ENCODE measurements around the gene ZBED4.

DNA sequence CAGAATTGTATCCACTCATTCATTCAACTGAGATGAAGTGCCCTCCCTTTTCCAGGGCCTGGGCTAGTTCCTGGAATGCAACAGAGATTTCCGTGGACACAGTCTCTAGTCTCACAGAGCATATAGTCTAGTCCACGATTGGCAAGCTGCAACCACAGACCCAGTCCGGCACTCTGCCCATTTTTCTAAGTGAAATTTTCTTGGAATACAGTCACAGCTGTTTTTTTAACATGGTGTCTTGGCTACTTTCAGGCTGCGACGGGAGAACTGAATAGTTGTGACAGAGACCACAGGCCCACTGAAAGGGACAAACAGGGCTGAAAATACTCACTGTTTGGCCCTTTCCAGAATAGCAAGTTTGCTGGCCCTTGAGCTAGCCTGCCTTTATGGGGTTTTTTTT lies 35.4 kb downstream of the ZBED4 start:
- TF ChIP-seq, protein P1, sequence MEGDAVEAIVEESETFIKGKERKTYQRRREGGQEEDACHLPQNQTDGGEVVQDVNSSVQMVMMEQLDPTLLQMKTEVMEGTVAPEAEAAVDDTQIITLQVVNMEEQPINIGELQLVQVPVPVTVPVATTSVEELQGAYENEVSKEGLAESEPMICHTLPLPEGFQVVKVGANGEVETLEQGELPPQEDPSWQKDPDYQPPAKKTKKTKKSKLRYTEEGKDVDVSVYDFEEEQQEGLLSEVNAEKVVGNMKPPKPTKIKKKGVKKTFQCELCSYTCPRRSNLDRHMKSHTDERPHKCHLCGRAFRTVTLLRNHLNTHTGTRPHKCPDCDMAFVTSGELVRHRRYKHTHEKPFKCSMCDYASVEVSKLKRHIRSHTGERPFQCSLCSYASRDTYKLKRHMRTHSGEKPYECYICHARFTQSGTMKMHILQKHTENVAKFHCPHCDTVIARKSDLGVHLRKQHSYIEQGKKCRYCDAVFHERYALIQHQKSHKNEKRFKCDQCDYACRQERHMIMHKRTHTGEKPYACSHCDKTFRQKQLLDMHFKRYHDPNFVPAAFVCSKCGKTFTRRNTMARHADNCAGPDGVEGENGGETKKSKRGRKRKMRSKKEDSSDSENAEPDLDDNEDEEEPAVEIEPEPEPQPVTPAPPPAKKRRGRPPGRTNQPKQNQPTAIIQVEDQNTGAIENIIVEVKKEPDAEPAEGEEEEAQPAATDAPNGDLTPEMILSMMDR (IDR thresholded peaks at IDR 0.05; ENCODE audit: low read depth, low read length) = no peak
- TF ChIP-seq EZH2phosphoT487 (IDR thresholded peaks at IDR 0.05; ENCODE audit: low read depth) = no peak

All from OCI-LY3 (cell line).